HG02981 (cell line): Measurements from ENCODE around the gene RSPH6A.
A peak's percentile ranks its signal among the peaks of the same experiment; 100 is the strongest.

Experiments
- ATAC-seq: cut with Tn5 transposase; IDR thresholded peaks from one replicate; pipeline ENCODE4 v1.9.1; 2021; ENCODE audit warnings: mild to moderate bottlenecking, moderate library complexity; ENCODE audit not compliant: unreplicated experiment

RSPH6A gene

DNA sequence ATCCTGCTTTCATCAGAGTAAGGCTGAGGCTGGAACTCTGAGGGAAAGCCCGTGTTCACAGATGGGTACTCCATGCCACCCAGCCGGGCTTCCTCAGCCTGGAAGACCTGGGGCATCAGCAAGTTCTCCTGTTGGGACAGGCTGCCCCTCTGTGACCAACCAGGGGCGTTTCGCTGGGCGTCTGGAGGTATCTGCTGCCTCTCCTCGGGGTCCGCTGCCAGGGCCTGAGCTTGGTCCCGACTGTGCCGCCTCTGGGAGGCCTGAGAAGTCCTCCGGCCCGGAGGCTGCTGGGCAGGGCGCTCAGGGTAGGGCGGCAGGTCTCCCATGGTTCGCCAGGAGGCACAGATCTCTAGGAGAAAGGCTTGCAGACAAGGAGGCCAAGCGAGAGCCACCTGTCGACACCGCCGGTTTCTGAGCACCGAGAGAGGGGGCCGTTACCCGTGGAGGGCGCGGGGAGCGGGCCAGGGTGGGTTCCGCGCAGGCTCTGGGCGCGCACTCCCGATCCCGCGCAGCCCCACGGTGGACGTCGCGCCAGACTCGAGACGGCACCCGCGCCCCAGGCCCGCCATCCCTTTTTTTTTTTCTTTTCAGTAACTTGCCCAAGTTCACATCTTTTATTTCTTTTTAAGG lies at the start of gene RSPH6A:
Gene RSPH6A (minus strand): TSS at position 458 of the 630 bp plus-strand sequence. CDS start 132 bp downstream, at position 326.
- no peak for ATAC-seq

- ATAC-seq = no peak
Measured at GRCh38 chr19:45864629-45865082, 49.5 kb upstream of the RSPH6A start.

GRCh38 chr19:45863840-45864628 lies 48.9 kb upstream of the RSPH6A start, which contains the start of gene FOXA3:
Gene FOXA3 (plus strand): TSS chr19:45864326. CDS start chr19:45864457, 131 bp downstream.
- ATAC-seq = peak; percentile 32

- no peak for ATAC-seq
Measured at GRCh38 chr19:45863335-45863839, 48.3 kb upstream of the RSPH6A start.

DNA sequence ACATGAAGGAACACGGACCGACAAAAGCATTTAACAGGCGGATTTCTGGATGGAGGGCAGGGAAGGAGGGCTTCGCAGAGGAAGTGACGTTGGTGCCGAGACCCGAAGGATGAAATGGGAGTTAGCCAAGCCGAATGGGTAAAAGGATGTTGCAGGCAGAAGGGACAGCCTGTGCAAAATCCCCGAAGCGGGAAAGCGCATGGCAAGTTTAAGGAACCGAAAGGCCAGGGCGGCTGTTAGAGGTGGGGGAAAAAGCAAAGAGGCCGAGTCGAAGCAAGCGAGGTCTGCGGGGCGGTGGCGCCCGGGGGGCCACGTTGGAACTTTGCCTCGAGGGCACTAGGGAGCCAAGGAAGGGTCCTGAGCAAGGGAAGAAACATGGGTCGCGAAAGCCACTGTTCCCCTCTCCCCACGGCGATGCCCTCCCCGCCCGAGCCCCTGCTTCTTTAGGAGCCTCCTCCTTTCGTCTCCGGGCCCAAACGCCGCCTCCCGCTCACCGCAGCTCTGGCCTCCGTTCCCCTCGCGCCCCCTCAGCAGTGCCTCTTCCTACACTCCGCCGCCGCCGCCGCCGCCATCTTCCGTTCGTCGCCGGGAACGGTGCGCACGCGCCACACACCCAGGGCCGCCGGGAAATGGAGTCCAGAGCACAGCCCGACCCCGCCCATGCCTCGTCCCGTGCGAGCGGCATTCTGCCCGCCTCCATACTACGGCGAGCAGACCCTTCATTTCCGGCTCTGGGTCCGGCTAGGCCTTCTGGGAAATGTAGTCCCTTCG lies 47.6 kb upstream of the RSPH6A start, which contains the start of gene SYMPK:
Gene SYMPK (minus strand): TSS at position 584 of the 771 bp plus-strand sequence. CDS start 8,652 bp downstream, outside the sequence.
- peak; percentile 91 for ATAC-seq

GRCh38 chr19:45862271-45862563 lies 47.1 kb upstream of the RSPH6A start:
- ATAC-seq = no peak

- ATAC-seq = no peak
Measured at GRCh38 chr19:45860359-45861259, 45.5 kb upstream of the RSPH6A start.

DNA sequence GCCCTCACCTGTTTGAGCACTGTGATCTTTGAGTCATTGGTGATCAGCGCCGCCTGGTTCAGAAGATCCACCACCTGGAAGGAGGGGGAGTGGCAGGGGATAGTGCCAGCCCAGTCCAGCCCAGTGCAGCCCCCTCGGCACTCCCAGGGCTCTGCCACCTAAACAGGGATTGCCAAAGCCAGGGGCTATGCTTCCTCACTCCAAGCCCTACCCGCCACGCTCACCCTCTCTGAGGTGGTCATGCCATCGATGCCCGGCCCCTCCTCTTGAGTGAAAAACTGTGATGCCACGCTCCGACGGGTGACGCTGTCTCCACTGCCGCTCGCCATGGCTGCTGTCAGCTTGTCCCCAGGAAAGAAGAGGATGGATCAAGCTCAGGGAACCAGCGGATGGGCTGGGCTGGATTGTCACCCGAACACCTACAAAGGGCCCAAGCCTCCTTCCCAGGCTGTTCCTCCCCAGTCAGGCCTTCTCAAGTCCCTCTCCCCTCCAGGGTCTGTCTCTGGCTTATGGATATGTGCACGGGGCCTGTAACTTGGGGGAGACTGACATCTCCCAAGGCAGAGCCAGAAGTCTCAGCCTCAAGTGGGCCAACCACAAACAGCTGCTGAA lies 39.2 kb upstream of the RSPH6A start:
- ATAC-seq = no peak

GRCh38 chr19:45852983-45853382 lies 37.9 kb upstream of the RSPH6A start:
- ATAC-seq = no peak

GRCh38 chr19:45852145-45852750 lies 37.1 kb upstream of the RSPH6A start:
- no peak for ATAC-seq

GRCh38 chr19:45848922-45849321 lies 33.8 kb upstream of the RSPH6A start:
- no peak for ATAC-seq

- ATAC-seq = no peak
Measured at GRCh38 chr19:45847663-45848062, 32.6 kb upstream of the RSPH6A start.

- no peak for ATAC-seq
Measured at GRCh38 chr19:45842198-45842597, 27.1 kb upstream of the RSPH6A start.

DNA sequence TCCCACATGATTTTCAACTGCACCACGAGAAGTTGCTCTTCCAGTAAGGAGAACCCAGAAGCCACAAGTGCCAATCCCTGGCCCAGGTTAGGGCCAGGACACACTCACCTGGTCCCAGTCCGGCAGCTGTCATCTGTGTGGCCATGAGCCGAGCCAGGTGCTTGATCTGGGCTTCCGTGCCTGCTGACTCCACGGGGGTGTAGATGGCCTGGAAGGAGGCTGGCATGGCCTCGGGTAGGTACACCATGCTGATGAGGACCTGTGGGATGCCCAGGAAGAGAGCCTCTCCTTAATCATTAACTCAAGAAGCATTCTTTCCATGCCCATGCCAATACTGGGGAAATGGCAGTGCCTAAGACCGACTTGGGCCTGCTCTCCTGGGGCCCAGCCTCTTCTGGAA lies 19.9 kb upstream of the RSPH6A start:
- ATAC-seq = no peak

DNA sequence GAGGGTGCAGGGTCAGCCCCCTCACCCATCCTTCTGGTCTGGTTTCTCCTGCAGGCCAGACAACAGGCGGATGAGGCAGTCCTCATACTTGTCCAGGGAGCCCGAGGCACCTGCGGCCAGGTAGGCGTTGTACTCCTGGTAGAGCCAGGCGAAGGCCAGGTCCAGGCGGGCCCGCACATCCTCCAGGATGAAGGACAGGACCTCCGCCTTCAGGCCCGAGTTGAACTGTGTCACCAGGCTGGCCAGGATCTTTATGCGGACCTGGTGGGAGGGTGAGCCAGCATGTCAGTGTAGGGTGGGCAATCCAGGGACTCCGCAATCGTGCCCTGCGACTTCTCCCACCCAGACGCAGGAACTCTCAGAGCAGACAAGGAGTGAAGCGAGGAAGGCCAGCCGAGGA lies 13.8 kb upstream of the RSPH6A start:
- no peak for ATAC-seq

DNA sequence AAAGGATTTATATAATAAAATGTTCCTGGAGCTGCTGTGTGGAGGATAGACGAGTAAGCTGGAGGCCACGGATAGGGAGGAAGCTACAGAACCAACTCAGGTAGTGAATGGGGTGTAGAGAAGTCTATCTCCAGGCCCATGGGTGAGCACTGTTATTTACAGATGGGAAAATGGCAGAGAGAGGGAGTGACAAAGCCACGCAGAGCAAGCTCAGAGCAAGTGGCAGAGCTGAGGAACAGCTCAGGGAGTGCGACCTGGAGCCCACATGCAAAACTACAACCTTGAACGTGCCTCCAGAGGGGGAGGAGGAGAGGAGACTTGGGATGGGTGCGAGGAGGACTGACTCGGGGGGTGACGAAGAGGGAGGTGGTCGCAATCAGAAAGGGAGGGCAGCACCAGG lies 13.4 kb upstream of the RSPH6A start:
- no peak for ATAC-seq

DNA sequence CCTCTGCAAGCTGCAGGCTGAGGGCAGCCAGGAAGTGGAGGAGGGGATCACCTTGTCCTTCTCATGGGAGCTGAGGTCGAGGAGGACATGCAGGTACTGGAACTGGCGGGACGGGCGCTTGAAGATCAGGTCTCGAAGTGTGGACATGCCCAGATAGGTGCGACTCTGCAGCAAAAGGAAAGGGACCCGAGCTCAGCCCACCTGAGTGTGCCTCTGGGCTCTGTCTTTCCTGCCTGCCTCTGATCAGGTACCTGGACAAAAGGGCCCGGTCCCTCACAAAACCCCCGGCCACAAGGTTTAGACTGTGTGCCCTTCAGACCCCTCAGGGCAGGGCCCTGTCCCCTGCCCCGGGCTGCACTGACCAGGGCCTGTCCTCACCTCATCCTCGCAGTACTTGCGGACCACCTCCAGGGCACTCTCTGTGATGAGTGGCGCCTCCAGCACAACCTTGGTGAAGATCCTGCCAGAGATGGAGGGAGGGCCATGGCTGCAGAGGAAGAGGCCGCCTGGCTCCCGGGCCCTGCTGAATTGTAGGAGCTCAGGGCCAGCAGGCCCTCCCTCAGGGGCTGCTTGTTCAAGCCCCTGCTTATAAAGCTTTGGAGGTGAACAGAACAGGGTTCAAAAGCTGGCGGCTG lies 12.5 kb upstream of the RSPH6A start:
- ATAC-seq = no peak

GRCh38 chr19:45826934-45827333 lies 11.8 kb upstream of the RSPH6A start:
- no peak for ATAC-seq
